Osteoblast (primary cell): ENCODE measurements around the gene NHP2. TPM values are rescaled to one million over a fixed set of nuclear protein-coding genes. Genes with fewer than 3 reads are reported as not detected.

Experiments used
- DNase-seq: peaks from one replicate; pipeline ENCODE4 v3.0.0; 2011; ENCODE audit warnings: low spot score, mixed read lengths; ENCODE audit not compliant: insufficient read length; ENCODE audit errors: missing footprints
- H2AFZ ChIP-seq: 2 replicates; pipeline ENCODE4 v1.6.0; 2011; ENCODE audit warnings: mild to moderate bottlenecking, low read length
- H3K27ac ChIP-seq: 2 replicates; pipeline ENCODE4 v1.5.1; 2011; ENCODE audit warnings: mild to moderate bottlenecking, low read depth, low read length, moderate library complexity
- H3K27me3 ChIP-seq: 2 replicates; pipeline ENCODE4 v1.6.0; 2012; ENCODE audit warnings: mild to moderate bottlenecking, control low read depth, inconsistent platforms, low read length, moderate library complexity; ENCODE audit not compliant: insufficient read depth
- H3K36me3 ChIP-seq: 2 replicates; pipeline ENCODE4 v1.5.1; 2011; ENCODE audit warnings: mild to moderate bottlenecking, low read length, control low read depth, moderate library complexity; ENCODE audit not compliant: insufficient read depth
- H3K4me1 ChIP-seq: 2 replicates; pipeline ENCODE4 v1.5.1; 2011; ENCODE audit warnings: mild to moderate bottlenecking, low read length, control low read depth, moderate library complexity; ENCODE audit not compliant: insufficient read depth
- H3K4me2 ChIP-seq: 2 replicates; pipeline ENCODE4 v1.6.0; 2011; ENCODE audit warnings: mild to moderate bottlenecking, low read length; ENCODE audit not compliant: insufficient read depth
- H3K4me3 ChIP-seq: fragments of 200-600 bp; sonication (generic); 3 replicates; pipeline ENCODE4 v1.5.1; 2012; ENCODE audit warnings: mild to moderate bottlenecking, low read length, inconsistent platforms; ENCODE audit not compliant: insufficient read depth
- H3K79me2 ChIP-seq: 2 replicates; pipeline ENCODE4 v1.6.0; 2012; ENCODE audit warnings: mild to moderate bottlenecking, low read length, control low read depth, inconsistent platforms; ENCODE audit not compliant: insufficient read depth
- H3K9me3 ChIP-seq: 2 replicates; pipeline ENCODE4 v1.5.1; 2011; ENCODE audit warnings: low read depth, low read length, control low read depth
- H4K20me1 ChIP-seq: 2 replicates; pipeline ENCODE4 v1.6.0; 2012; ENCODE audit warnings: mild to moderate bottlenecking, low read length, control low read depth; ENCODE audit not compliant: insufficient read depth
- total RNA-seq: library from RNA; depleted of rRNA; stranded (reverse); fragments of >200 nt; gene quantifications from 2 replicates; pipeline ENCODE4 v1.2.3, GENCODE V29; 2012
- TF ChIP-seq, protein P1 (sequence below): IDR thresholded peaks from 2 replicates; pipeline ENCODE4 v1.5.1; 2011; ENCODE audit warnings: mild to moderate bottlenecking, low read depth, low read length, moderate library complexity; ENCODE audit errors: extremely low read depth

Gene NHP2
- total RNA-seq, 1 donor = 66.2 TPM

GRCh38 chr5:178152491-178153444 is 917 bp downstream of the NHP2 start:
- DNase-seq = no peak
- Histone ChIP-seq H3K4me1 (peaks cover 8% of the 10 kb centered on the region), H2AFZ (peak overlapping the region; percentile 81), H3K4me2 (peak overlapping the region; percentile 79), H4K20me1 (no peaks in the 10 kb centered on the region), H3K9me3 (no peaks in the 10 kb centered on the region), H3K4me3 (peak overlapping the region; percentile 84), H3K79me2 (peaks cover 12% of the 10 kb centered on the region), H3K36me3 (peaks cover 36% of the 10 kb centered on the region), H3K27me3 (no peaks in the 10 kb centered on the region), H3K27ac (peak overlapping the region; percentile 29)
- TF ChIP-seq, protein P1, sequence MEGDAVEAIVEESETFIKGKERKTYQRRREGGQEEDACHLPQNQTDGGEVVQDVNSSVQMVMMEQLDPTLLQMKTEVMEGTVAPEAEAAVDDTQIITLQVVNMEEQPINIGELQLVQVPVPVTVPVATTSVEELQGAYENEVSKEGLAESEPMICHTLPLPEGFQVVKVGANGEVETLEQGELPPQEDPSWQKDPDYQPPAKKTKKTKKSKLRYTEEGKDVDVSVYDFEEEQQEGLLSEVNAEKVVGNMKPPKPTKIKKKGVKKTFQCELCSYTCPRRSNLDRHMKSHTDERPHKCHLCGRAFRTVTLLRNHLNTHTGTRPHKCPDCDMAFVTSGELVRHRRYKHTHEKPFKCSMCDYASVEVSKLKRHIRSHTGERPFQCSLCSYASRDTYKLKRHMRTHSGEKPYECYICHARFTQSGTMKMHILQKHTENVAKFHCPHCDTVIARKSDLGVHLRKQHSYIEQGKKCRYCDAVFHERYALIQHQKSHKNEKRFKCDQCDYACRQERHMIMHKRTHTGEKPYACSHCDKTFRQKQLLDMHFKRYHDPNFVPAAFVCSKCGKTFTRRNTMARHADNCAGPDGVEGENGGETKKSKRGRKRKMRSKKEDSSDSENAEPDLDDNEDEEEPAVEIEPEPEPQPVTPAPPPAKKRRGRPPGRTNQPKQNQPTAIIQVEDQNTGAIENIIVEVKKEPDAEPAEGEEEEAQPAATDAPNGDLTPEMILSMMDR = no peak

DNA sequence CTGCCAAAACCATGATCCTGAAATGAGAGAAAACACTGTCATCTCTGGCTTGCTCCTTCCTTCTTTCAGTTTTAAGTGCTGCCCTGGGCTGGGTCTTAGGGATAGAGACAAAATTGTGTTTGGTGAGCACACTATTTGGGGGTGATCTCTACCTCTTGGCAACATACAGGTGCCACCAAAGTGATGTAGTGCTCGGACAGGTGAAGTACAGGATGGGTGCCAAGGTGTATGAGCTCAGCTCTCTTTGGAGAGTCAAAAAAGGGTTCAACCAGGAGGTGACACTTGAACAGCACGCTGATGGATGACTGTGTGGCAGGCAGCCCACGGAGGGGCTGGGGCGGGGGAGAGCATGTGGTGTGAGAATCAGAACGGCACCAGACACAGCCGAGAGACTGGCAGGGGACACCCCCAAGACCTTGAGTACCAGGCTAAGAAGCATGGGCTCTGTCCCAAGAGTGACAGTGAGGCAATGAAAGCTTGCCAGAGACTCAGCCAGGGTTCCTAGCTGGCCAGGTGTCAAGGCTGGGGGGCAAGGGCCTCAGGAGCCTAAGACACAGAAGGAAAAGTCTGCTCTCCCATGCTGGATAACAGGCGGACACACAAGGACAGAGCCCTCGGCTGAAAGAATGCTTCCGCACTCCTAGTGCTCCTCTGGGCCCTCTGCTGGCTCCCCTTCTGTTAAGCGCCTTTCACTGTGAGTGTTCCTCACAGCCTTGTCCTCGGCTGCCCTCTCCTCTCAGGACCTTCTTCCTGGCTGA is 2.5 kb downstream of the NHP2 start:
- Histone ChIP-seq H3K4me3 (no peak overlapping the region), H3K4me2 (no peak overlapping the region), H3K9me3 (no peaks in the 10 kb centered on the region), H3K4me1 (peaks cover 8% of the 10 kb centered on the region), H3K36me3 (peaks cover 52% of the 10 kb centered on the region), H4K20me1 (no peaks in the 10 kb centered on the region), H3K27me3 (no peaks in the 10 kb centered on the region), H2AFZ (no peak overlapping the region), H3K79me2 (peaks cover 12% of the 10 kb centered on the region), H3K27ac (no peak overlapping the region)
- DNase-seq = peak; percentile 60
- TF ChIP-seq, protein P1 = no peak

DNA sequence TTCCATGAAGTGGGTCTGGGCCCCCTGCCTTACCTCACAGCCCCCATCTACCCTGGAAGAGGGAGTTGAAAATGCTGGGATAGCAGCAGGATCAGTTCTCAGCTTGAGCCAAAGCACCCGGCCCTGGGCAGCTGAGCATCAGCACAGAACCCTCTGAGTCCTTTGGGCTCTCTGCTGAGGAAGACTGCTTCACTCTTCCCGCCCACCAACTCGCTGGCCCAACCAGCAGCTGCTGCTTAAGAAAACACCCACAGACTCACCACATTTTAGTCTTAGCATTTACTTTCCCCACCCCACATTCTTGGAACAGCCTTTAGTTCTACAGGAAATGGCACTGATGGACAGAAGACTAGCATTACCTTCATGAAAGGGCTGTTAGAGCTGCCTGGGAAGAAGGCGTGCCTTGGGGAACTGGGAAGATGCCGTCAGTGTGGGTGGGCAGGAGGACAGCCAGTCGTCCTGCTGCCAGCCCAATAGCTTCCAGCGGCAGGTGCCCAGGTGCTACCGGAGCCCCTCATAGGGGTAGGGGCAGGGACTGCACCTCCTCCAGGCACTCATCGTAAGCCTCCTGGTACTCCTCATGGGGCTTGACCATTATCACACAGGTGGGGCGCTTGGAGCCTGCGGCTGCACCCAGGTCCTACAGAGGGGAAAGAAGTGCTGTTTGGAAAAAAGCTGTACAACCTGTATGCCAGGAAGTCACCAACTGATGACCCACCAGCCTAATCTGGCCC is 4.3 kb downstream of the NHP2 start:
- H3K79me2 ChIP-seq = peaks cover 12% of the 10 kb centered on the region

More for the DNA sequence above, 4.3 kb downstream of the NHP2 start:
- Histone ChIP-seq H4K20me1 (no peaks in the 10 kb centered on the region), H3K27ac (no peak overlapping the region), H3K9me3 (no peaks in the 10 kb centered on the region), H2AFZ (no peak overlapping the region), H3K27me3 (no peaks in the 10 kb centered on the region), H3K4me2 (no peak overlapping the region), H3K4me1 (peaks cover 8% of the 10 kb centered on the region), H3K36me3 (peaks cover 52% of the 10 kb centered on the region), H3K4me3 (no peak overlapping the region)
- peak; percentile 79 for DNase-seq
- TF ChIP-seq, protein P1 = no peak
